HG03095 (cell line): ENCODE data around the gene PDZD2.
"Not testable (repeated sequence)": the region's sequence is repeated elsewhere in the genome, so short reads cannot be mapped to it uniquely, and the experiment has no call there.

Experiments used
- ATAC-seq: cut with Tn5 transposase; IDR thresholded peaks from one replicate; pipeline ENCODE4 v1.9.1; 2021; ENCODE audit warnings: moderate library complexity; ENCODE audit not compliant: unreplicated experiment

Gene PDZD2

DNA sequence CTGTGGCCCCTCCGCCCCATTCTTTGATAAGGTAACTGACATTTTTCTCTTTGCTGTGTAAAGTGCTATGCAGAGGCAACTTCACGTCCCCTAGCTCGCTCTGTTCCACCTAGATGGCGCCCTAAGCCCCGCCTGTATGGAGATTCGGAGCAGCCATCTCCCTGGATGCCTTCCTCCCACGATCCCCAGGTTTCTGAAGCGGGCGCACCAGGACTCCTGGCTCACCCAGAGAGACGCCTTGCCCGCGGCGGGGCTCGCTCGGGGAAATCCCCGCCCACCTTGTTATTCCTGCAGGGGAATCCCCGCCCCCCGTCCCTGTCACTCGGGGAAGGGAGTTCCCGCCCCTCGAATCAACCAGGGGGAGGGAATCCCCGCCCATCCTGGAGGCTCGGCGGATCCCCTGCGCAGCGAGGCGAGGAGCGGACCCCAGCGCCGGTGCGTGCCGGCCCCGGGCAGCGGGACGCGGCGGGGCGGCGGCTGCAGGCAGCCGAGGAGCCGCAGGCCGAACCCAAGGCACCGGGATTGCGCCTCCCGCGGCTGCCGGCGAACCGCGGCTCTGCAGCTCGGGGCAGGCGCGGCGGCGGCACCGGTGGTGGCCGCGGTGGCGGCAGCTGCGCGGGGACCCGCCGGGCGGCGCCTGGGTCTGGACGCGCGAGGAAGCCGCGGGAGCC lies at the start of gene PDZD2:
TSS of gene PDZD2 (plus strand) at position 384 of the 671 bp plus-strand sequence.
- peak; percentile 75 for ATAC-seq

- ATAC-seq: no peak
These were observed 45.3 kb upstream of the PDZD2 start for GRCh38 chr5:31593665-31594064.

DNA sequence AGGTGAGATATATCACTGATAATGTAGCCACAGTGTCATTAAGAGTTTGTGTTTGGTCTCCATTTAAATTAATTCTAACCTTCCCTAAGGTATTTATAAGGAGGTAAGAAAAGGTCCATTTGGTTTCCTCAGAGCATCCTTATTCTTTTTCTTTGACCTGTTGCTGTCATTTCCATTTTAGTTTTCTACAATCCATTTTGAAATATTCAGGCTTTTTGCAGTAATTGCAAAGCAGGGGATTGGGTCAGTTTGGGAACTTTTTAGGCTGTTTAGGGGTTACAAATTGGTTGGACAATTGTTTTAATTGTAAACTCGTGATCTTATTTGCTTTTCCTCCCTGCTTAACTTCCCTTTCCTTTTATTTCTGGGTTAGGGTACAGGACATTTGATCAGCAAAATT lies 42.6 kb upstream of the PDZD2 start:
- no peak for ATAC-seq

- ATAC-seq: no peak
These were observed 40.0 kb upstream of the PDZD2 start for GRCh38 chr5:31598640-31599611.

- not testable (repeated sequence) for ATAC-seq
These were observed 36.6 kb upstream of the PDZD2 start for GRCh38 chr5:31602305-31602704.

DNA sequence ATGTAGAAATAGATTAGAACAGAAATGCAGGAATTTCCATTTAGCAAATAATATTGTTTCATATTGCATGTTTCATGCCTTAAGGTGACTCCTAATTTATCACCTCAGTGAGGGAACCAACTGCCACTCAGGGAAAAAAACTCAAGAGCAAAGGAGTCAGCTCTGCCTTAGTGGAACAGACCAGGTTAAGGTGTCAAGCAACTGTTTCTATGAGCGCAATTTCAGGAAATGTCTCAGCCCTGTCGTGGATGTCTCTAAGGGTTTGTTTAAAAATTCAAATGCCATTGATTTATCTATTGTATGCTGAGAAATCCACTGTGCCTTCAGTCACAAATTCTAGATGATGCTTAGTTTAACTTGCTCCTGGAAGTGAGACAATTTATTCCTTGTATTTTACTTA lies 34.7 kb upstream of the PDZD2 start:
- ATAC-seq: no peak

GRCh38 chr5:31604644-31605043 lies 34.3 kb upstream of the PDZD2 start:
- ATAC-seq: no peak

DNA sequence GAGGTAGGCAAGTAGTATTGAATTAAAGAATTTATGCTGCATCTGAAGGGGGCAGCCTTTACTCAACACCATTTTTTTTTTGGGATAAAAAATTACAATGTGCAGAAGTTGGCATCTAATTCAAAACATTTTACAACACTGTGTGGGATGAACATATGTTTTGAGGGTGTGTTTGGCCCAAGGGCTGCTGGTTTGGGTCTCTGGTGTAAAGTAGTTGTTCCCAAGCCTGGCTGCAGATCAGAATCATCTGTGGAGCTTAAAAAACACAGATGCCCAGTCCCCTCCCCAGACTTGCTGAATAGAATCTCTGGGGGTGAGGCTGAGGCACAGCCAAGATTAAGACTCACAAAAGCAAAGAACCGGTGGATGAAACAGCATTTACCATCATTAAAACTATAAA lies 33.0 kb upstream of the PDZD2 start:
- ATAC-seq: no peak

DNA sequence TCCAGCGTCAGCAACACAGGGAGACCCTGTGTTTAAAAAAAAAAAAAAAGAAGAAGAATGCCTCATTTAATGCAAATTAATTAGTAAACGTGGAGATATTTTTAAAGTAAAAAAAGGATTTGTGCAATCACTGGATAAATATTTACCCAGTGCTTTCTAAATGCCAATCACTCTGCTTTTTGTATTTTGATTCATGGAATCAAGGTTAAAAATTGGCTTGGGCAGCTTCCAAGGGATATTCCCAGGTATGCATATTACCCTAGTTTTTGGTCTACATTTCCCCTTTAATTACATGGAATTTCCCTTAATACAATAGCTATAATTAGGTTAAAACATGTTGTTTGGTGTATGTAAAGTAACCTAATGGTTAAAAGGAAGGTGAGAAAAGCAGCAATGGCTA lies 31.4 kb upstream of the PDZD2 start:
- ATAC-seq: no peak

GRCh38 chr5:31611002-31611401 lies 27.9 kb upstream of the PDZD2 start:
- no peak for ATAC-seq

GRCh38 chr5:31613651-31614050 lies 25.3 kb upstream of the PDZD2 start:
- ATAC-seq: no peak

DNA sequence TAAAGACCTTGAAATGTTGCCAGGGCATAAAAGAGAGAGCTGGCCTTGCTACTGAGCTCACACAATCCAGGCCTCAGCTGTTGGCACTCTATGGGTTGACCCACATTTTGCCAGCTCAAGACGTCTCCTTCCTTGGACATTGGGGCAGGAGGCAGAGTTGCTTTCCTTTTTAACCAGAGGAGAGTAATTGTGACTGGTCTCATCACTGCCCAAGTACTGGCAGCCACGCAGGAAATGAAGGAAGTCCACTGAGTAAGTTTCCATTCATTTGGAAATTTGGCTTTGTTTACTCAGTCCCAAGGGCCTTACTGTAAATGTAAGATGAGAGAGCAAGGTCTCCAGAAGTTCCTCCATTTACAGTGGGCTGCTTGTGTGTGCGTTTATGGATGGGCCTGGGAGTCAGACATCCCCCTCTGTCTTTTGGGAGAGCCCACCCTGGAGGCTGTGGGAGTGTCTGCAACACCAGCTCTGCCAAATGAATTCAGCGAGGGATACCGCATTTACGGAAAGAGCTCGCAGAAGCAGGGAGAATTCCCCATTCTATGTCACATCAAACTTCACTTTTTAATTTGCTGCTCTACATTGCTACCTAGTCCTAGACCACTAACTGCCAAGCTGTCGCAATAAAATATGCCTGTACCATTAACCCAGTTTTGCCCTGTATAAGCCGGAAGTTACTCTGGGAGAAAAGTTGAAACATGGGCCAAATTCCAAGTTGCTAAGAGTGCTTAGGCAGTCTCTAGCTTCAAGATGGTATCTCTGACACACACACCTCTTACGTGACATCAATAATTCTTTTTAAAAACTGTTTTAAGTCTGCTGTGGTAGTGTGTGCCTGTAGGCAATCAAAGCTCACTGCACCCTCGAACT lies 24.5 kb upstream of the PDZD2 start:
- no peak for ATAC-seq

DNA sequence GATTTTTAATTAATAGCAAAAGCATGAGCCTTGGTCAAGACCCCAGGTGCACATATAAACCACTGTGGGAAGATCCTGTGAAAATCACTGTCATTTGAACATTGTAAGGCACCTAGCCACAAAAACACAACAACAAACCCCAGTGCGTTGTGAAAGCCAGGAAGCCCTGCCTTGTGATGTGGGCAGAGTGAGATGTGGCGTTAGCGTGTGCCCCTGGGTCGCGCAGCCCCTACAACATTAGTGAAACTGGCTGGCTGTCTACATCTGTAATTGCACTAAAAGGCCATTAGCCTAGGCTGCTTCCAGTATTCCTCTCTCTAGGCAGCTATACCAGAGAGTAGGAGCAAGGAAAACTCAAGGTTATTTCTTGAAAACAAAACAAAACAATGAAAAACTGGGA lies 21.1 kb upstream of the PDZD2 start:
- no peak for ATAC-seq

- no peak for ATAC-seq
These were observed 18.9 kb upstream of the PDZD2 start for GRCh38 chr5:31620026-31620425.

DNA sequence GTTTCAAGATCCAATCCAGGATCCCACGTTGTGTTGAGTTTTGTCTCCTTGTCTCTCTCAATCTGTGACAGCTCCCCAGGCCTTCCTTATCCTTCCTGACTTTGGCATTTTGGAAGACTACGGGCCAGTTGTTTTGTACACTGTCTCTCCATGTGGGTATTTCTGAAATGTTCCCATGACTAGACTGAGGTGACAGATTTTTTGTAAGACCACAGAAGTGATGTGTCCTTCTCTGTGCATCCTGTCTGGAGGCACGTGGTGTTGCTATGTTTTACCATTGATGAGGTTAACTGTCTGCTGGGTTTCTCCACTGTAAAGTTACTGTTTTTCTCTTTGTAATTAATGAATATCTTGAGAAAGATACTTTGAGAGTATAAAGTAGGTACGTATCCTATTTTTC lies 15.7 kb upstream of the PDZD2 start:
- ATAC-seq: no peak

- ATAC-seq: no peak
These were observed 13.5 kb upstream of the PDZD2 start for GRCh38 chr5:31625394-31625793.

DNA sequence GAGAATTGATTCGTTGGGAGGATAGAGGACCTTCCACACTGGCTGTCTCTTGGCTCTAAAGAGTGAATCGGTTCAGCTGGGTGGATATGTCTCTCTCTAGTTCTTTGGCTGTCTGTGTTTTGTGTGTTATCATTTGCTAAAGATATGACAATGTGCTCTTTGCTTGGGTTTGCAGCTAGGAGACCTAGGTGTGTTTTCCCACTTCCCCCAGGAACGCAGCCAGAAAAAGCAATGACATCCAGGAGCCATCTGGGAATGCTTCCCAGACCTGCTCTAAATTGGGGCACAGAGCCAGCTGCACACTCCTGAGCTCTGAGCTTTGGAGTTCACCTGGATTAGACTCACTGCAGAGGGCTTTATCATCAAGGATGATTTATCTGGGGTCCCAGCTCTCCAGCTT lies 12.8 kb upstream of the PDZD2 start:
- ATAC-seq: no peak

DNA sequence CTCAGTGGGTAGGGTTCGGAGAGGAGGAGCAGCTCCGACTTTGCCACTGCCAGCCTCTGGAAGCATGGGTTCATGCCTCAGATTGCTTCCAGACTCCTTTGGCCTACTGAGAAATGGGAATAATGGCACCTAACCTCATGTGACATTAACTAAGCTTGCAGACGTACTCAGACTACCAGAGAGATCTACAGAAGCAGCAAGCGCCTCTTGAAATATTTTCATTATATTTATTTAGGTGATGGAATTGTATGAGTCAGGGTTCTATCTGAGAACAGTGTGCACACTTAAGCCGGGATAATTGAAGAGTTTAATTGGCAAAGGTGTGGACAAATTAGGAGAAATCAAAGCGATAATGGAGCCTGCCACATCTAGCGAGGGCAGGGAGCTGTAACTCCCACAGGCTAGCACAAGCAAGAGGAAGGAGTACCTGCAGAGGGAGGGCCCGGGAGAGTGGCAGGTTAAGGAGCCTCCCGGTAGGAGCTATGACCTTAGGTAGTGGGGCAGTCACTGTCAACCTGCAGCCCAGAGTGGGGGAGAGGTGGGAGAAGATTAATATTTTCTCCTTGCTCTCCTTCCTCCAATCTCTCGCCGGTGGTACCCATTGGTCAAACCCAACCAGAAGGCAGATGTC lies 12.2 kb upstream of the PDZD2 start:
- ATAC-seq: no peak

DNA sequence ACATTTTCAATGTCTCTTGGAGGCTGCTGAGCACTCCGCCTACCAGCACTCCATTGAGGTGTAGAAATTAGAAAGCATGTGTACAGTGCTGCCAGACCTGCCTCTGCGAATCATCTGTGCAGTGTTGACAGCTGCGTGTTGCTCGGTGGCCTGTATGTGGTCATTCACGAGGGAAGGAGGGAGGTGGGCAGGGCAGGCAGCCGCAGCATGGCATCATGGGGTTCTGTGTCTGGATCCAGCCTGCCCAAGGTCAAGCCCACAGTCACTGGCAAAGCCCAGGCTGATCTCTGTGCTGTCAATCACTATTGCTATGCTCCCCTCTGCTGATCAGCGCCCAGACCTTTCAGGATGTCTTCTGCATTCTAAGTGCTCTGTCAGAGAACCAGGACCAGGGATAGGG lies 8.0 kb upstream of the PDZD2 start:
- no peak for ATAC-seq

DNA sequence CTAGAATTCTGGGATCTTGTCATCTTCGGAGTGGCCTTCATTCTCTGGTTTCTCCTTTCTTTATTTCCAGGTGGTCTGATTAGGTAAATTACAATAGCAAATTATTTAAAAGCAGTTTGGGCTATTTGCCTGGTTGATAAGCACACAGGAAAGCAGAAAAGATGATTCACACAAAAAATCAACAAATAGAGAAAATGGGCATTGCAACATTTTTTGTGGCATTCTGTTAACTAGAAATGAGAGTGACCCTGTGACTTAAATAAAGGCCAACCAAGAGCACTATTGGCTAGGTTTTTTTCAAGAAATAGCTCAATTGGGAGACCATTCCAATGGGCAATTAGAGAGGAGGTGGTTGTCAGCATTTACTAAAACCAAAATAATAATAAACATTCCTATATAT lies 6.5 kb upstream of the PDZD2 start:
- no peak for ATAC-seq

DNA sequence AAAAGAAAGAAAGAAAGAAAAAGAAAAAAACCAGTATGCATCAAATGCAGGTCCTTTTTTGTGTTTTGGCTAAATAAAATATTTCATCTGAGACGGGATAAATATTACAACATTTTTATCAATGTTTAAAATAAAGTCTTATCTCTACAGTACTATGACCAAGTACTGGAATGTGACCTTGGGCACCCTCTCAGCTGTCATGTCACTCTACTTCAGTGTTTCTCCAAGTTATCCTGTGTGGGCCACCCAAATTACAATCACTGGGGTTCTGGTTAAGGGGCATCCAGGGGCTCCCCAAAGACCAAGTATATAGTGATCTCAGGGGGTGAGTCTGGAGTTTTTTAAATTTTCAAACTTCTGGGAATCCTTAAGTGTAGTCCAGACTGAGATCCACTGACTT lies 3.5 kb upstream of the PDZD2 start:
- no peak for ATAC-seq
